Ishikawa (cell line): Measurements from ENCODE around the gene HOMER1.

Experiments
- CEBPB ChIP-seq: IDR thresholded peaks from 2 replicates; pipeline ENCODE4 v1.6.1; 2012
- CREB1 ChIP-seq: IDR thresholded peaks from 2 replicates; pipeline ENCODE4 v1.6.1; 2012; ENCODE audit warnings: low read depth
- EGR1 ChIP-seq: IDR thresholded peaks from 2 replicates; pipeline ENCODE4 v1.6.1; 2012
- EP300 ChIP-seq: IDR thresholded peaks from 2 replicates; pipeline ENCODE4 v1.6.1; 2012; ENCODE audit warnings: borderline replicate concordance
- FOXM1 ChIP-seq: IDR thresholded peaks from 2 replicates; pipeline ENCODE4 v1.6.1; 2012; ENCODE audit warnings: low read depth, borderline replicate concordance
- NFIC ChIP-seq: IDR thresholded peaks from 2 replicates; pipeline ENCODE4 v1.6.1; 2012
- RAD21 ChIP-seq: IDR thresholded peaks from 2 replicates; pipeline ENCODE4 v1.6.1; 2012; ENCODE audit warnings: low read depth
- TAF1 ChIP-seq: IDR thresholded peaks from 2 replicates; pipeline ENCODE4 v1.6.1; 2012; ENCODE audit warnings: low read depth, mild to moderate bottlenecking
- TCF12 ChIP-seq: IDR thresholded peaks from 2 replicates; pipeline ENCODE4 v1.6.1; 2012; ENCODE audit warnings: low read depth
- TEAD4 ChIP-seq: IDR thresholded peaks from 2 replicates; pipeline ENCODE4 v1.6.1; 2012
- YY1 ChIP-seq: IDR thresholded peaks from 2 replicates; pipeline ENCODE4 v1.6.1; 2012; ENCODE audit warnings: low read depth
- ZBTB7A ChIP-seq: IDR thresholded peaks from 2 replicates; pipeline ENCODE4 v1.6.1; 2012; ENCODE audit warnings: low read depth
- TF ChIP-seq, protein P1 (sequence below): IDR thresholded peaks from 2 replicates; pipeline ENCODE4 v1.6.1; 2012
- TF ChIP-seq, protein P2 (sequence below): IDR thresholded peaks from 2 replicates; pipeline ENCODE4 v1.6.1; 2012
- TF ChIP-seq, protein P3 (sequence below): IDR thresholded peaks from 2 replicates; pipeline ENCODE4 v1.6.1; 2012; ENCODE audit warnings: low read depth, mild to moderate bottlenecking

Gene HOMER1

DNA sequence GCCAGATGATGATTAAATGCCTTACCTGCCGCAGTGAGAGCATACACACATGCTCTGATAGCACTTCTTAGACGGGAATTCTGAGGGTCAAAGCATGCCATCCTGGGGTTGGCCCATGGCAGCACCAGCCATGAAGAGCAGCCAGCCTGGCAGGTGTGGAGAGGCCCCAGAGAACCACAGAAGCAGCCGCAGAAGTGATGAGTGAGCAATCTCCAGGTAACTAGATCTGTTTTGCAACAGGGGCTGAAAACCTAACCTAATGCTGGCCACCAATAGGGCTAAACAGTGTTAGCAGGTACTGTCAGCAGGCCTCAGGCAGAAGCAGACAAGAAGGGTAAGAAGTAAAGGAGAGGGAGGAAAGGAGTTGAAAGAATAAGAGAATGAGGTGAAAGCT, 33.5 kb upstream of the HOMER1 start:
- TF ChIP-seq TCF12: no peak

DNA sequence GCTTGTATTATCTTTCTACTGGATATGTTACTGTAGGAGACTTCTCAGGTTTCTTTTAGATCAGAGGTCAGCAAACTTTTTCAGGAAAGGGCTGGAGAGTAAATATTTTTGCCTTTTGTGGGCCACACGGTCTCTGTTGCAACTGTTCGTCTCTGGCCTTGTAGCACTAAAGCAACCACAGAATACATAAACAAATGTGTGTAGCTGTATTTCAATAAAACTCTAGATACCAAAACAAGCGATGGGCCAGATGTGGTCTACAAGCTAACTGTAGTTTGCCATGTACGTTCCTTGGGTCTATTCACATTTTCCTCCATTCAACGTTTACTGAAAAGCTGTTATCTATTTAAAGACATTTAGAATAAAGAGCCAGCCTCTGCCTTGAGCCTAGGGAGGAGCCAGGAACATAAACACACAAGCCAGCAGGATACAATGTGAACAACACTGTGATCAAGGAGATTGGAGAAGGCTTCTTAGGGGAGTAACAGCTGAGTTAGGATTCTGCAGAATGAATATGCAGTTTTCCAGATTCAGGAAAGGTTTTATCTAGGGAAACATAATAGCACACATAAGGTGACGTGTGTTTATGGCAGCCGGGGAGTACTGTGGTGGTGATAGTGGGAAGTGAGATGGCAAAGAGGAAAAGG, 33.0 kb upstream of the HOMER1 start:
- TF ChIP-seq TCF12 (no peak), CREB1 (no peak), CEBPB (no peak), NFIC (no peak), RAD21 (no peak), EP300 (no peak), TAF1 (no peak), EGR1 (no peak), TEAD4 (no peak), ZBTB7A (no peak), YY1 (no peak), FOXM1 (no peak)
- TF ChIP-seq, protein P1, sequence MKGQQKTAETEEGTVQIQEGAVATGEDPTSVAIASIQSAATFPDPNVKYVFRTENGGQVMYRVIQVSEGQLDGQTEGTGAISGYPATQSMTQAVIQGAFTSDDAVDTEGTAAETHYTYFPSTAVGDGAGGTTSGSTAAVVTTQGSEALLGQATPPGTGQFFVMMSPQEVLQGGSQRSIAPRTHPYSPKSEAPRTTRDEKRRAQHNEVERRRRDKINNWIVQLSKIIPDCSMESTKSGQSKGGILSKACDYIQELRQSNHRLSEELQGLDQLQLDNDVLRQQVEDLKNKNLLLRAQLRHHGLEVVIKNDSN: no peak
- TF ChIP-seq, protein P2, sequence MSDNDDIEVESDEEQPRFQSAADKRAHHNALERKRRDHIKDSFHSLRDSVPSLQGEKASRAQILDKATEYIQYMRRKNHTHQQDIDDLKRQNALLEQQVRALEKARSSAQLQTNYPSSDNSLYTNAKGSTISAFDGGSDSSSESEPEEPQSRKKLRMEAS: no peak
- TF ChIP-seq, protein P3, sequence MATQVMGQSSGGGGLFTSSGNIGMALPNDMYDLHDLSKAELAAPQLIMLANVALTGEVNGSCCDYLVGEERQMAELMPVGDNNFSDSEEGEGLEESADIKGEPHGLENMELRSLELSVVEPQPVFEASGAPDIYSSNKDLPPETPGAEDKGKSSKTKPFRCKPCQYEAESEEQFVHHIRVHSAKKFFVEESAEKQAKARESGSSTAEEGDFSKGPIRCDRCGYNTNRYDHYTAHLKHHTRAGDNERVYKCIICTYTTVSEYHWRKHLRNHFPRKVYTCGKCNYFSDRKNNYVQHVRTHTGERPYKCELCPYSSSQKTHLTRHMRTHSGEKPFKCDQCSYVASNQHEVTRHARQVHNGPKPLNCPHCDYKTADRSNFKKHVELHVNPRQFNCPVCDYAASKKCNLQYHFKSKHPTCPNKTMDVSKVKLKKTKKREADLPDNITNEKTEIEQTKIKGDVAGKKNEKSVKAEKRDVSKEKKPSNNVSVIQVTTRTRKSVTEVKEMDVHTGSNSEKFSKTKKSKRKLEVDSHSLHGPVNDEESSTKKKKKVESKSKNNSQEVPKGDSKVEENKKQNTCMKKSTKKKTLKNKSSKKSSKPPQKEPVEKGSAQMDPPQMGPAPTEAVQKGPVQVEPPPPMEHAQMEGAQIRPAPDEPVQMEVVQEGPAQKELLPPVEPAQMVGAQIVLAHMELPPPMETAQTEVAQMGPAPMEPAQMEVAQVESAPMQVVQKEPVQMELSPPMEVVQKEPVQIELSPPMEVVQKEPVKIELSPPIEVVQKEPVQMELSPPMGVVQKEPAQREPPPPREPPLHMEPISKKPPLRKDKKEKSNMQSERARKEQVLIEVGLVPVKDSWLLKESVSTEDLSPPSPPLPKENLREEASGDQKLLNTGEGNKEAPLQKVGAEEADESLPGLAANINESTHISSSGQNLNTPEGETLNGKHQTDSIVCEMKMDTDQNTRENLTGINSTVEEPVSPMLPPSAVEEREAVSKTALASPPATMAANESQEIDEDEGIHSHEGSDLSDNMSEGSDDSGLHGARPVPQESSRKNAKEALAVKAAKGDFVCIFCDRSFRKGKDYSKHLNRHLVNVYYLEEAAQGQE: no peak

DNA sequence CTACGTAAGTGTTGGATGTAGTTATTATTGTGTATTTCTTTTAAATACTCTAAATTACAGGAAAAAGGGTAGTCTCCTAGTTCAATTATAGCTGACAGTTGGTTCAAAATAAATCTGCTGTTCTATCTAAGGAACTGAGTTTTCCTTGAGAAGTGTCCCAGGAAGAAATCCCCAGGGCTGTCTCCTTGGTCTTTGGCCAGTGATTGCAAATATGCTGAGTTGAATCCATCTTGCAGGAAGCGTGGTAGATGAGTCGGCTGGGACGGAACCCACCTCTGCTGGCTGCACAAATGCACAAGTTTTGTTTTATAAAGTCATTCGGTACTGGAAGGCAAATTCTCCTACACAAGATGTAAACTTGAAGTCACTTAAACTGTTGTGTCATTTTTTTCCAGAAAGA, 30.2 kb upstream of the HOMER1 start:
- TF ChIP-seq YY1 (no peak), NFIC (no peak), CREB1 (no peak), TCF12 (no peak), TEAD4 (no peak), ZBTB7A (no peak), EP300 (no peak), RAD21 (no peak), CEBPB (no peak), EGR1 (no peak), FOXM1 (no peak), TAF1 (no peak)
- TF ChIP-seq, protein P2: no peak
- TF ChIP-seq, protein P3: no peak
- TF ChIP-seq, protein P1: no peak

DNA sequence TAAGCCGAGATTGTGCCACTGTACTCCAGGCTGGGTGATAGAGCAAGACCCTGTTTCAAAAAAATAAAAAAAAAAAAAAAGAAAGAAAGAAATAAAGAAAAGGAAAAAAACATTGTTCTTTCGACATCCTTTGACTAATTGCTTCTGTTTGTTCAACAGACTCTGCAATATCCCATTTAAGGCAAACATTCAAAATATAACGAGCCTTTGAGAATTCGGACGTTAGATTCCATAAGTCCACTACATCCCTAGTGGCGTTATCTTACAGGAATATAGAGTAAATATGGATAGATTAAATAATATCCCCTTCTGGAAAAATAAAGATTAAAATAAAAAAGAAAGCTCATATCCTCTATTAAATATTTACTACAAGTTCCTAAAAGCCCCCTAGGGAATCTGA, 27.0 kb upstream of the HOMER1 start:
- TF ChIP-seq TEAD4 (no peak), TCF12 (no peak), EGR1 (no peak), CEBPB (no peak), EP300 (no peak), FOXM1 (no peak), ZBTB7A (no peak), YY1 (no peak), RAD21 (no peak), NFIC (no peak), TAF1 (no peak), CREB1 (no peak)
- TF ChIP-seq, protein P2: no peak
- TF ChIP-seq, protein P3: no peak
- TF ChIP-seq, protein P1: no peak
